H1 (cell line): ENCODE results near the gene GALNT5. TPM values are rescaled to one million over a fixed set of nuclear protein-coding genes. Genes with fewer than 3 reads are reported as not detected.

Source experiments
- BACH1 ChIP-seq: IDR thresholded peaks from 2 replicates; pipeline ENCODE4 v1.6.1; 2012; ENCODE audit warnings: low read length, improper control_type of control experiment
- CEBPB ChIP-seq: IDR thresholded peaks from 2 replicates; pipeline ENCODE4 v1.6.1; 2012; ENCODE audit warnings: low read depth, low read length
- CHD1 ChIP-seq: IDR thresholded peaks from 2 replicates; pipeline ENCODE4 v1.6.1; 2012; ENCODE audit warnings: low read depth, low read length, improper control_type of control experiment
- CREB1 ChIP-seq: IDR thresholded peaks from 2 replicates; pipeline ENCODE4 v1.6.1; 2012; ENCODE audit warnings: inconsistent platforms
- JUN ChIP-seq: IDR thresholded peaks from 2 replicates; pipeline ENCODE4 v1.6.1; 2011; ENCODE audit warnings: low read depth, mild to moderate bottlenecking, improper control_type of control experiment, low read length
- RBBP5 ChIP-seq: IDR thresholded peaks from 2 replicates; pipeline ENCODE4 v1.7.1; 2012; ENCODE audit warnings: low read depth, mild to moderate bottlenecking, inconsistent platforms, low read length, moderate library complexity, borderline replicate concordance
- SAP30 ChIP-seq: fragments of 300-600 bp; sonication (generic); IDR thresholded peaks from 2 replicates; pipeline ENCODE4 v1.7.1; 2012; ENCODE audit warnings: low read length, moderate library complexity, mild to moderate bottlenecking, inconsistent platforms; ENCODE audit not compliant: insufficient read depth, insufficient replicate concordance
- polyA plus RNA-seq, 7 experiments: library from polyadenylated mRNA; depleted of rRNA in 3 of 7; stranded (reverse) in 5 of 7; unstranded in 2 of 7; fragments of >200 nt in 5 of 7; fragments of 200-250 nt in 2 of 7; gene quantifications; 1 replicate in 5 of 7; 2 replicates in 1 of 7; 4 replicates in 1 of 7; pipeline versions ENCODE4 v1.2.1 to v1.2.3, GENCODE V29; 2011 to 2013; ENCODE audit warnings: missing spikeins in 2 of 7, mixed read lengths in 2 of 7
- total RNA-seq: library from RNA; stranded (reverse); fragmentation: NEBNext Ultra II Directional; extraction: Animal tissue kit (Norgen Biotek cat#: 25700); gene quantifications from 2 replicates; pipeline ENCODE4 v1.2.1, GENCODE V29; 2021
- TF ChIP-seq, protein P1 (sequence below): IDR thresholded peaks from 2 replicates; pipeline ENCODE4 v1.6.1; 2012; ENCODE audit warnings: inconsistent platforms
- TF ChIP-seq, protein P2 (sequence below), 3 experiments: IDR thresholded peaks; 1 replicate in 2 of 3; 2 replicates in 1 of 3; pipeline versions ENCODE4 v1.5.1 to v1.6.1; 2011; ENCODE audit warnings: low read length in 3 of 3, mild to moderate bottlenecking in 3 of 3, inconsistent platforms in 2 of 3, low read depth in 1 of 3, moderate library complexity in 1 of 3; ENCODE audit not compliant: insufficient read depth in 1 of 3; ENCODE audit errors: control extremely low read depth in 1 of 3

GALNT5 gene
- total and polyA plus RNA-seq, 2 of the 8 experiments (the other 6 are each of a cell fraction or from before 2014, with no cell fraction given), result 0.02 to 0.06 TPM

GRCh38 chr2:157302492-157303099 lies 45.1 kb downstream of the GALNT5 start (continued):
- no peak for TF ChIP-seq RBBP5
- TF ChIP-seq CHD1, result no peak
- no peak for TF ChIP-seq BACH1
- TF ChIP-seq JUN, result no peak
- TF ChIP-seq, protein P1, sequence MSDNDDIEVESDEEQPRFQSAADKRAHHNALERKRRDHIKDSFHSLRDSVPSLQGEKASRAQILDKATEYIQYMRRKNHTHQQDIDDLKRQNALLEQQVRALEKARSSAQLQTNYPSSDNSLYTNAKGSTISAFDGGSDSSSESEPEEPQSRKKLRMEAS, result no peak
- no peak for TF ChIP-seq SAP30
- no peak for TF ChIP-seq CEBPB
- no peak for TF ChIP-seq CREB1
- TF ChIP-seq, protein P2, sequence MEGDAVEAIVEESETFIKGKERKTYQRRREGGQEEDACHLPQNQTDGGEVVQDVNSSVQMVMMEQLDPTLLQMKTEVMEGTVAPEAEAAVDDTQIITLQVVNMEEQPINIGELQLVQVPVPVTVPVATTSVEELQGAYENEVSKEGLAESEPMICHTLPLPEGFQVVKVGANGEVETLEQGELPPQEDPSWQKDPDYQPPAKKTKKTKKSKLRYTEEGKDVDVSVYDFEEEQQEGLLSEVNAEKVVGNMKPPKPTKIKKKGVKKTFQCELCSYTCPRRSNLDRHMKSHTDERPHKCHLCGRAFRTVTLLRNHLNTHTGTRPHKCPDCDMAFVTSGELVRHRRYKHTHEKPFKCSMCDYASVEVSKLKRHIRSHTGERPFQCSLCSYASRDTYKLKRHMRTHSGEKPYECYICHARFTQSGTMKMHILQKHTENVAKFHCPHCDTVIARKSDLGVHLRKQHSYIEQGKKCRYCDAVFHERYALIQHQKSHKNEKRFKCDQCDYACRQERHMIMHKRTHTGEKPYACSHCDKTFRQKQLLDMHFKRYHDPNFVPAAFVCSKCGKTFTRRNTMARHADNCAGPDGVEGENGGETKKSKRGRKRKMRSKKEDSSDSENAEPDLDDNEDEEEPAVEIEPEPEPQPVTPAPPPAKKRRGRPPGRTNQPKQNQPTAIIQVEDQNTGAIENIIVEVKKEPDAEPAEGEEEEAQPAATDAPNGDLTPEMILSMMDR (IDR thresholded peaks at IDR 0.05; ENCODE audit: control extremely low read depth in 1 of 3, insufficient read depth in 1 of 3, low read depth in 1 of 3, low read length in 3 of 3), result peak in 2 of 3 experiments; percentile 53 to 72; a peak in 3 of 4 replicates
